ENCODE data around the gene LAMB4.

Gene LAMB4

DNA sequence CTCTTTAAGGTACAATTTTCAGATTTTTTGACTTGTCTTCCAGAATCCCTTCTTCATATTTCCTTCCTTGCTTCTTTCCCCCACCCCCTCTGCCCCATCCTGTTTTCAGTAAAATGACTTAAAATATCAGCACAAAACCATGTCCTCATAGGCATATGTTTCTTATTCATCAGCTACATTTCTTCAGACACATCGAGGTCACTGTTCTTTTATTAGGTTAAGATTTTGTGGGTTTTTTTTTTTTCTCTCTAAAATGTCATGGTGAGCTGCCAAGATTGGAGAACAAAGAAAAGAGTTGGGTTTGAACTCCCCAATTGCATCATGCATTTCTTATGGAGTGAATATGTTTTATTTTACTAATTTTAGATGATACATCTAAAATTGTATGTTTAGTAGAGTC is 35.8 kb downstream of the LAMB4 start:
- Histone ChIP-seq H3K36me3 (ENCODE audit: insufficient read depth, low read length) (no peaks in the 10 kb centered on the region), H2AFZ (ENCODE audit: low read length, unreplicated experiment) (peak overlapping the region; percentile 86), H3K27ac (ENCODE audit: low read depth, low read length) (peak overlapping the region; percentile 68), H3K4me1 (ENCODE audit: control insufficient read depth, insufficient read depth, low read length, unreplicated experiment) (peaks cover 34% of the 10 kb centered on the region), H3K4me3 (ENCODE audit: low read depth, low read length) (peak overlapping the region; percentile 27; the same call in 1 of the 2 replicates), H3K79me2 (ENCODE audit: control insufficient read depth, insufficient read depth, low read length, unreplicated experiment) (no peaks in the 10 kb centered on the region), H3K27me3 (ENCODE audit: insufficient read depth, low read length) (no peaks in the 10 kb centered on the region)

DNA sequence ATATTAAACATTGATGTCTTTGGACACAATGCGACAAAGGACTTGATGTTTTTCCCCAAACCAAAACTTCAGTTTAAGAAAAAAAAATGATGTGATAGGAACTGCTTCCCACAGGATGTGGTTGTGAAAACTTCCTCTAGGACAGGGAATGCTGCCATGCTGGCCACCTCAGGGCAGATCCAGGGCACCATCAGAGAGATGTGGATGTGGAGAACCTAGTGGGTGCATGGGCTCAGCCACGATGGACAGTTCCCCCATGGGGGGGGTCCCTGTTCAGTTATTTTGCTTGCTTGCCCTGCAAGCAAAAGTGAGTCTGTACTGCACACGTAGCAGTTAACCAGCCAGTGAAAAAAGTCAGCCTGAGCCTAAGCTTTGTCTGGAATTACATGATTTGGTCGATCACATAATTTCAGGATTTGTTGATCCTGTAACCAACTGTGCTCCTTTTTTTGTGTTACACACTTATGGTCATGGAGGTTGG is 36.3 kb downstream of the LAMB4 start:
- no peaks in the 10 kb centered on the region for H3K36me3 ChIP-seq (ENCODE audit: insufficient read depth, low read length)
- peak overlapping the region; percentile 68 for H3K27ac ChIP-seq (ENCODE audit: low read depth, low read length)
- peaks cover 34% of the 10 kb centered on the region for H3K4me1 ChIP-seq (ENCODE audit: control insufficient read depth, insufficient read depth, low read length, unreplicated experiment)
- no peaks in the 10 kb centered on the region for H3K79me2 ChIP-seq (ENCODE audit: control insufficient read depth, insufficient read depth, low read length, unreplicated experiment)
- peak overlapping the region; percentile 27; the same call in 1 of the 2 replicates for H3K4me3 ChIP-seq (ENCODE audit: low read depth, low read length)
- no peaks in the 10 kb centered on the region for H3K27me3 ChIP-seq (ENCODE audit: insufficient read depth, low read length)
- peak overlapping the region; percentile 86 for H2AFZ ChIP-seq (ENCODE audit: low read length, unreplicated experiment)

DNA sequence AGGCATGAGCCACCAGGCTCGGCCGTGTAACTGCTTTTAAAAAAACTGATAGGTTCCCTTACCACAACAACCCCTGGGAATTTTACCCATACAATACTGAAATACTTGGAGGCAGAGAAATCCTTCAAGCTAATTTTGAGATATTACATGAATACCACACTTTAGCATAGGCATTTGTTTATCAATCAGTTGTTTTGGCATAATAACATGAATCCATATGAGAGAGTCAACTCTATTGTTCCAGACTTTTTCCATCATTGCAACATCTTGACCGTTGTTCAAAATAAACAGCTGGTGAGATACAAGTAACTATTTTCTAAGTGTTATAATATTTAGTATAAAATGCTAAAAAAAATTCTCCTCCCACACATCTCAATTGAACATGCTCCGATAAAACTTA is 36.8 kb downstream of the LAMB4 start:
- Histone ChIP-seq H3K79me2 (ENCODE audit: control insufficient read depth, insufficient read depth, low read length, unreplicated experiment) (no peaks in the 10 kb centered on the region), H3K36me3 (ENCODE audit: insufficient read depth, low read length) (no peaks in the 10 kb centered on the region), H3K27ac (ENCODE audit: low read depth, low read length) (peak overlapping the region; percentile 68), H2AFZ (ENCODE audit: low read length, unreplicated experiment) (peak overlapping the region; percentile 86), H3K27me3 (ENCODE audit: insufficient read depth, low read length) (no peaks in the 10 kb centered on the region), H3K4me3 (ENCODE audit: low read depth, low read length) (peak overlapping the region; percentile 27; the same call in 1 of the 2 replicates), H3K4me1 (ENCODE audit: control insufficient read depth, insufficient read depth, low read length, unreplicated experiment) (peaks cover 34% of the 10 kb centered on the region)

- Histone ChIP-seq H2AFZ (ENCODE audit: low read length, unreplicated experiment) (no peak overlapping the region), H3K79me2 (ENCODE audit: control insufficient read depth, insufficient read depth, low read length, unreplicated experiment) (no peaks in the 10 kb centered on the region), H3K27me3 (ENCODE audit: insufficient read depth, low read length) (no peaks in the 10 kb centered on the region), H3K4me3 (ENCODE audit: low read depth, low read length) (no peak overlapping the region), H3K36me3 (ENCODE audit: insufficient read depth, low read length) (no peaks in the 10 kb centered on the region), H3K4me1 (ENCODE audit: control insufficient read depth, insufficient read depth, low read length, unreplicated experiment) (peaks cover 34% of the 10 kb centered on the region), H3K27ac (ENCODE audit: low read depth, low read length) (no peak overlapping the region)
These were observed 38.7 kb downstream of the LAMB4 start for GRCh38 chr7:108091461-108091831.

DNA sequence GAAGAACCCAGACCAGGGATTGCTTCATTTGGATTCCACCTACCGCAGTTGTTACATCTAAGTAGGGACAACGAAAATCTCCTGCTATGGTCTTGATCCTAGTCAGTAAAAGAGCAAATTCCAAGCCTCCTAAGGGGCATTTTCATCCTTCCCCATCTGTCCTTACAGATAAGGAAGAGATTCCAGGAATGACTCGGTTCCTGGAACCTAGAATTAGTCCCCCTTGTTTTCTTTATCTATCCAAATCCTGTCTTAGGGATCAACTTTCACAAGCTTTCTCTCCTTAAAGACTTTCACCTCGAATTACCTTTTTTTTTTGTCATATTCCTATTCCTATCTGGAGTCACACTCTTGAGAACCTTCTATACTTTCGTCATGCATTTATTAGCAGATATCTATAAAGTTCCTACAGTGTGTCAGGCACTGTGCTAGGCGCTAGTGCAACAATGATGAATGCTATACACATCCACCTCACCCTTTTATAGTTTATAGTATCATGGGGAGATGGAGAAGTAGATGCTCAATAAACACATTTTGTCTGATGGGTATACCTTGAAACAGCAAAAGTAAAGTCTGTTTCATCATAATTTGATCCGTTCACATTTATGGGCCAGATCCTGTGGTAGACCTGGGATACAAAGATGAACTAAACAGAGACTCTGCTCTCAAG is 39.2 kb downstream of the LAMB4 start:
- Histone ChIP-seq H3K36me3 (ENCODE audit: insufficient read depth, low read length) (no peaks in the 10 kb centered on the region), H3K27me3 (ENCODE audit: insufficient read depth, low read length) (no peaks in the 10 kb centered on the region), H3K79me2 (ENCODE audit: control insufficient read depth, insufficient read depth, low read length, unreplicated experiment) (no peaks in the 10 kb centered on the region), H3K27ac (ENCODE audit: low read depth, low read length) (no peak overlapping the region), H3K4me1 (ENCODE audit: control insufficient read depth, insufficient read depth, low read length, unreplicated experiment) (peaks cover 31% of the 10 kb centered on the region), H2AFZ (ENCODE audit: low read length, unreplicated experiment) (no peak overlapping the region), H3K4me3 (ENCODE audit: low read depth, low read length) (no peak overlapping the region)

- H3K4me3 ChIP-seq (ENCODE audit: low read depth, low read length): no peak overlapping the region
- no peaks in the 10 kb centered on the region for H3K79me2 ChIP-seq (ENCODE audit: control insufficient read depth, insufficient read depth, low read length, unreplicated experiment)
- H3K27ac ChIP-seq (ENCODE audit: low read depth, low read length): no peak overlapping the region
- no peaks in the 10 kb centered on the region for H3K36me3 ChIP-seq (ENCODE audit: insufficient read depth, low read length)
- H3K4me1 ChIP-seq (ENCODE audit: control insufficient read depth, insufficient read depth, low read length, unreplicated experiment): peaks cover 21% of the 10 kb centered on the region
- H2AFZ ChIP-seq (ENCODE audit: low read length, unreplicated experiment): no peak overlapping the region
- H3K27me3 ChIP-seq (ENCODE audit: insufficient read depth, low read length): no peaks in the 10 kb centered on the region
These were observed 40.8 kb downstream of the LAMB4 start for GRCh38 chr7:108089381-108089780.

DNA sequence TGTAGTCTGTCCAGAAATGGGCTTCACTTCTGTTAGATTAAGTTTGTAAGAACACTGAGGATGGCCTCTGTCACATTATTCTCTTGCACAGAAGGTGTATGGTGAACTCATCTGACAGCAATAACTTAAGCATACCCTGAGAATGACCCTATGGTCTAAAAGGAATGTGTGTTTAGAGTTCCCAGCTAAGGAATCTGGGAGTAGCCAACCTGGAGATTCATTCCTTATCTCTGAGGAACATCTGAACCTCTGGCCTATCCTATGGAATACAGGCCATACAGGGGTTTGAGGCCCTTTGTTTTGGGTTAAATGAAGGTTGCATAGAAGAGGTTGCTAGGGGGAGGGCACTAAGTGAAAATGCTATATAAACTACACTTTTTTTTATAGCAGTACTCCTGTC is 41.4 kb downstream of the LAMB4 start:
- H3K4me1 ChIP-seq (ENCODE audit: control insufficient read depth, insufficient read depth, low read length, unreplicated experiment): peaks cover 21% of the 10 kb centered on the region
- H2AFZ ChIP-seq (ENCODE audit: low read length, unreplicated experiment): no peak overlapping the region
- no peaks in the 10 kb centered on the region for H3K36me3 ChIP-seq (ENCODE audit: insufficient read depth, low read length)
- no peaks in the 10 kb centered on the region for H3K79me2 ChIP-seq (ENCODE audit: control insufficient read depth, insufficient read depth, low read length, unreplicated experiment)
- H3K4me3 ChIP-seq (ENCODE audit: low read depth, low read length): no peak overlapping the region
- no peak overlapping the region for H3K27ac ChIP-seq (ENCODE audit: low read depth, low read length)
- H3K27me3 ChIP-seq (ENCODE audit: insufficient read depth, low read length): no peaks in the 10 kb centered on the region

DNA sequence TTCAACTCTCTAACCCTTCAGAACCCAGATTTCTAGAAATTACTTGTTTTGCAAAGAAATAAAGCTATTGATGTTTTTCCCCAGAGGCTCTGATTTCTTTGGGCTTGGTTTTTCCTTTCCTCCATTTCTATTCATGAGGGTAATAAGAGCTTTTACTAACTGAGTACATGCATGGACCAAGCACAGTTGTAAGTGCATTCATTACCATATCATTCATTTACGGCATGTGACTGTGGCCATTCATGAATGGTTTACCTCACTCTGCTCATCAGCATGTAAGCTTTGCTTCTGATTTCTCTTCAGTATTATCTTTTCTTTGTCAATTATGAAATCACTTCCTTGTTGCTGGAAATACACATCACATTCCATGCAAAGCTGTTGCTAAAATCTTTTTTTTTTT is 42.4 kb downstream of the LAMB4 start:
- H3K36me3 ChIP-seq (ENCODE audit: insufficient read depth, low read length): no peaks in the 10 kb centered on the region
- no peak overlapping the region for H3K4me3 ChIP-seq (ENCODE audit: low read depth, low read length)
- no peak overlapping the region for H2AFZ ChIP-seq (ENCODE audit: low read length, unreplicated experiment)
- H3K27ac ChIP-seq (ENCODE audit: low read depth, low read length): no peak overlapping the region
- H3K4me1 ChIP-seq (ENCODE audit: control insufficient read depth, insufficient read depth, low read length, unreplicated experiment): peaks cover 13% of the 10 kb centered on the region
- no peaks in the 10 kb centered on the region for H3K79me2 ChIP-seq (ENCODE audit: control insufficient read depth, insufficient read depth, low read length, unreplicated experiment)
- H3K27me3 ChIP-seq (ENCODE audit: insufficient read depth, low read length): no peaks in the 10 kb centered on the region

DNA sequence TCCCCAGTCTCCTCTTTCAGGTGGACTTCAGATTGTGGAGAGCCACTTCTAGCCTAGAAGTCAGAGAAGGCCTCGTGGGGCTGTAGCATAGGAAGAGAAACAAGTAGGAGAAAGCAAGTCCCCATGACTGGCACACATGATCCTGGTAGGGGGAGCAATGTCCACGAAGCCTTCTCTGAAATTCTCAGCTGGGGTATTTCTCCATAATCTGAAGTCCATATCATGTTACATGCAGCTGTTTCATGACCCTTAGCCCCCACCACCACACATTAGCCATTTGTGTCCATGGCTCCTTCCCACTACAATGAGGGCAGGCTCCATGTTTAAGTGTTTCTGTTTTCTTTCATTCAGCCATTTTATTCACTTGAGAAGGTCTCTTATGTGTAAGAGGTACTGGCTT is 43.2 kb downstream of the LAMB4 start:
- no peak overlapping the region for H3K4me3 ChIP-seq (ENCODE audit: low read depth, low read length)
- no peak overlapping the region for H2AFZ ChIP-seq (ENCODE audit: low read length, unreplicated experiment)
- H3K27ac ChIP-seq (ENCODE audit: low read depth, low read length): no peak overlapping the region
- no peaks in the 10 kb centered on the region for H3K27me3 ChIP-seq (ENCODE audit: insufficient read depth, low read length)
- no peaks in the 10 kb centered on the region for H3K79me2 ChIP-seq (ENCODE audit: control insufficient read depth, insufficient read depth, low read length, unreplicated experiment)
- H3K36me3 ChIP-seq (ENCODE audit: insufficient read depth, low read length): no peaks in the 10 kb centered on the region
- peaks cover 13% of the 10 kb centered on the region for H3K4me1 ChIP-seq (ENCODE audit: control insufficient read depth, insufficient read depth, low read length, unreplicated experiment)

DNA sequence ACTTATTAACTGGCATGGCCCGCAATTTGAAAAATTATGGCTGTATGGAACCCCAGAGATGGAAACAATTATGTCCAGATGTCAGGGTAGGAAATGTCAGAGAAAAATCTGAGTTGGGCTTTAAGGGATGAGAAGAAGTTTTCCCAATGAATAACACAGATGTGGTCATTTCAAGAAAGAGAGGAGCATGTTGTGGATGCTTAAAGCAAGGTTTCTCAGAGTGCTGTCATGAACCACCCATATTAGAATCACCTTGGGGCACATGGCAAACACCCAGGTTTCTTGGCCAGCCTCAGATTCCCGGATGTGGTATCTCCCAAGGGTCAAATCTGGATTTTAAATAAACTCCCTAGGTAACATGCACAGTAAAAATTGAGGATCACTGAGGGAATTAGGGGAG is 43.6 kb downstream of the LAMB4 start:
- H3K4me3 ChIP-seq (ENCODE audit: low read depth, low read length): no peak overlapping the region
- no peaks in the 10 kb centered on the region for H3K27me3 ChIP-seq (ENCODE audit: insufficient read depth, low read length)
- no peak overlapping the region for H2AFZ ChIP-seq (ENCODE audit: low read length, unreplicated experiment)
- no peaks in the 10 kb centered on the region for H3K79me2 ChIP-seq (ENCODE audit: control insufficient read depth, insufficient read depth, low read length, unreplicated experiment)
- no peak overlapping the region for H3K27ac ChIP-seq (ENCODE audit: low read depth, low read length)
- peaks cover 13% of the 10 kb centered on the region for H3K4me1 ChIP-seq (ENCODE audit: control insufficient read depth, insufficient read depth, low read length, unreplicated experiment)
- peaks cover 1% of the 10 kb centered on the region; the same call in 1 of the 2 replicates for H3K36me3 ChIP-seq (ENCODE audit: insufficient read depth, low read length)

DNA sequence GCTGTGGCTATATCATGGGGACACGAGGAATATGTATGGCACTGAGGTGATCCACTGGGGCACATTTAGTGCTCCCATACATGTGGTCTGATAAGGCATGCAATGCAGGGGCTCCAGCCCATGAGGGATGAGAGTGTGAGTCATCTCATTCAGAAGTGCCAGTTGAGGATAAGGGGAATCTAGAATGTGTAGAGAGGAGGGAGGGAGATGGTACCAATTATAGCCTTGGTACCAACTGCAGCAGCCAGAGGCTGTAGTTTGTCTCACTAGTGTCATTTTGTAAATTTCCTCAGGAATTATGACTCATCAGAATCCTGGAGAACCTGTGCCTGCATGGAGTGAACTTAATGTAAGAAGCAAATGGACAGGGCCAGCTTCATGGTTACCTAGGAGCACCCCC is 46.2 kb downstream of the LAMB4 start:
- Histone ChIP-seq H3K79me2 (ENCODE audit: control insufficient read depth, insufficient read depth, low read length, unreplicated experiment) (no peaks in the 10 kb centered on the region), H3K4me3 (ENCODE audit: low read depth, low read length) (no peak overlapping the region), H3K27me3 (ENCODE audit: insufficient read depth, low read length) (no peaks in the 10 kb centered on the region), H3K4me1 (ENCODE audit: control insufficient read depth, insufficient read depth, low read length, unreplicated experiment) (peaks cover 28% of the 10 kb centered on the region), H3K36me3 (ENCODE audit: insufficient read depth, low read length) (peaks cover 4% of the 10 kb centered on the region; the same call in 1 of the 2 replicates), H2AFZ (ENCODE audit: low read length, unreplicated experiment) (no peak overlapping the region), H3K27ac (ENCODE audit: low read depth, low read length) (no peak overlapping the region)
